ENCODE results near the gene NABP2.

The NABP2 gene

GRCh38 chr12:56213878-56214277 is 10.3 kb upstream of the NABP2 start:
- DNase-seq (ENCODE audit: low spot score): no peak

DNA sequence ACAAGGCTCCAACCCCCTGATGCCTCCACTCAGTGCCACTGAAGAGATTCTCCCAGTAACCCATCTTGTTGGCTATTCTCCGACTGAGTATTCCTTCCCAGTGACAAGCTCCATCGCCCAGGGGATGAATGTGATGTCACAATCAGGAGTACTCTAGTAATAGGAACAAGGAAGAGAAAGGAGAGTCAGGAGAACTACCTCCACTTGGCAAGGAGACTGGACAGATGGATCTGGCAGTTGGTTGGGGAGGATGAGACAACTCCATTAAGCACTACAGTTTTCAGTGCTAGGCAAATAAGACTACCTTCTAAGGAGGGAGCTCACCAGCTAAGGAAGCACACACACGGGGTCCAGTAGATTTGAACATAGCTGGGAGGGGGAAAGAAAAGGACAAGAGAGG is 7.7 kb upstream of the NABP2 start:
- DNase-seq (ENCODE audit: low spot score): no peak

DNA sequence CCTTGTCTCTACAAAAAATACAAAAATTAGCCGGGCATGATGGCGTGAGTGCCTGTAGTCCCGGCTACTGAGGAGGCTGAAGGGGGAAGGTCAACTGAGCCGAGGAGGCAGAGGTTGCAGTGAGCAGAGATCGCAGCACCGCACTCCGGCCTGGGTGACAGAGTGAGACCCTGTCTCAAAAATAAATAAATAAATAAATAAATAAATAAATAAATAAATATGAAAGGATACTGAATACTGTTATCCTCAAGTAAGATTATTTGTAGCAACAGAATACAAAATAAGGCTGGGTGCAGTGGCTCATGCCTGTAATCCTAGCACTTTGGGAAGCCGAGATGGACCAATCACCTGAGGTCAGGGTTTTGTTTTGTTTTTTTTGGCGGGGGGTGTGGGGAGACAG is 4.3 kb upstream of the NABP2 start:
- no peak for DNase-seq (ENCODE audit: low spot score)

DNA sequence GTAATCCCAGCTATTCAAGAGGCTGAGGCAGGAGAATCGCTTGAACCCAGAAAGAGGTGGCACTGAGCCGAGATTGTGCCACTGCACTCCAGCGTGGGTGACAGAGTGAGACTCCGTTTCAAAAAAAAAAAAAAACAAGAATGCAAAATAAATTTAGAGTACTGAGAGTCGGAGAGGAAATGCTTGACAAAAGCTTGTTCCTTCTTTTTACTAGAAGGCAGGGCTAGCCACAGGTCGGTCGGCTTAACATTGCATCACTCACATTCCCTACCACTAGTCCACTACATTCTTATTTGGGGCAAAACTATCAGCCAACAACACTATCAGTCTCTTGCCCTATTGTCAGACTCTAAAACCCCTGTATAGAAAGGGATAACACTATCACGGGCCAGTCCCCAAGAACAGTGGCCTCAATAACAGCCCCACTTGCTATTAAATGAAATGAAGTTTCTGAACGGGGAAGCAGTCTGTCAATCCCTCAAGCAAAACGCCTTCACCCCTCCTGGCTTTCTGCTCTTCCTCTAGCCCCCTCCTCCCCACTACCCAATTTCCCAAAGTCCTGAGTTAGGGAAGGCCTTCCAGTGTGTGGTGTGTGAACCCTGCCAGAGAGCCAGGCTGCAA is 3.4 kb upstream of the NABP2 start:
- peak; percentile 23 for DNase-seq (ENCODE audit: low spot score)

DNA sequence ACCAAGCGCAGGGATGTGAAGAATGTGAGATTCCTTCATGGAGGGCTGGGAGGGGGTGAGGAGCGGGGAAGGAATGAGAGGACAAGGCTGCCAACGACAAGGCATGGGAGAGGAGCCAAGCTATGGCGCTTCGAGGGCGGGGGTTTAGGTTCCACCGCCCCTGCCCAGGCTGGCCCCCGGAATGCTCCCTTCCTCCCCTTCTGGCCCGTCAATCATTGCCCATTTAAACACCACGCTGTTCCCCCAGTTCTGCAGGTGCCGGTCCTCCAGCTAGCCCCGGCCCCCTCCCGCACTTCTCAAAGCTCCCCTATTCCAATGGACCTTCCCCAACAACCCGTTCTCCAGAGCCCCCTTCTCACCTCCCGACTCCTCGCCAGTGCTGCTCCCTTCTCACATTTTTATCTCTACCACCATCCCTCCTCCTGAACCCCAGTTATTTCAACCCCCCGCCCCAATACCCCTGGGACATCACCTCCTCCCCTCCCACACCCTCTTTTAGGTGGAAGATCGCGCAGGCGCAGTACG is 2.8 kb upstream of the NABP2 start:
- DNase-seq (ENCODE audit: low spot score): no peak

DNA sequence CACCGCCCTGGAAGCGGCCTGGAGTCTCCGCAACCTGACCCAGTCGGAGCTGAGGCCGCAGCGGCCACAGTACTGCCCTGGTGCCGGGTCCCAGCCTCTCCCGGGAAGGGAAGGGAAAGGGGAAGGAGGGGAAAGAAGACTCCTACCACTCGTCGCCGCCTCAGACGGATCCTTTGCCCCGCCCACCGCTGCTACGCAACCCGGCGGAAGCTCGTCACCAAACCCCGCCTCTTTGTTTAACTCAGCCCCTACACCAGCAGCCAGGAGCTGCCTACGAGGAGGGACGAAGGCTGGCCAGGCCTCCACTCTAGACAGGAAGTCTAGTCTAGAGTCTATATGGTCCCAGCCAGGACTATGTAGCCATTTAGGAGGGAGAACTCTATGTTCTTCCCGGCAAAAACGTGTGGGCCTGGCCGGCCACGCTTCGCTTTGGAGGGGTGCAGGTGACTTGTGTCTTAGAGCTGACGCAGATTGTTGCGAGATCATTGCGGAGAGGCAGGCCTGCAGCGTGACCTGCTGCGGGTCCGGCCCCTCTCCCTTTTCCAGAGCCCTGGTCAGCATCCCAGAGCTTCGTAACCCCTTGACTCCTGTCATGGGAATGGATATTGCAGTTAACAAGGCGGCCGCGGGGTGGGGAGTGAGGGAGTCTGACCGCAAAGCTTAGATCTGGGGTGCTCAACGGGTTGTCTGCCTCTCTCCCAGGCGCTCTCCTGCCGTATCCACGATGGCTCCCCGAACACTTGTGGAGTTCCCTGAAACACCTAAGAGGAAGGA is 2.2 kb upstream of the NABP2 start, which contains the start of gene RNF41:
Gene RNF41 (minus strand): TSS at position 166 of the 774 bp plus-strand sequence. CDS start 7,875 bp downstream, outside the sequence.
- DNase-seq (ENCODE audit: low spot score): peak; percentile 97

DNA sequence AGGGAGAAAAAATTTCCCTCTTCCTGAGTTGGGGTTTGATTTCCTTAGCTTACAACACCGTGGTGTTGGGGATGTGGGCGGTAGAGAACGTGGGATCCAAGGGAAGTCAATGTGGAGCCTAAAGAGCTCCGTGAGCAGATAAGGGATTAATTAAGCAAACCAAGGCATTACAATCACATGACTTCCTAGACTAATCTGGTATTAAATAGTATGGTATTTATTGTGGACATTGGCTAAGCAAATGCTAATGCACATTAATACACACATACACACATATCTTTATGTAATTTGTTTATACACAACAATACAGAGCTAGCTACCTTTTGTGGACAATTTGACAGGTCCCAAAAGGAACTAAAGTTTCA is 1.6 kb upstream of the NABP2 start:
- no peak for DNase-seq (ENCODE audit: low spot score)

- no peak for DNase-seq (ENCODE audit: low spot score)
These were observed 506 bp upstream of the NABP2 start for GRCh38 chr12:56223571-56224101.

GRCh38 chr12:56224954-56225353 is 812 bp downstream of the NABP2 start:
- no peak for DNase-seq (ENCODE audit: low spot score)

DNA sequence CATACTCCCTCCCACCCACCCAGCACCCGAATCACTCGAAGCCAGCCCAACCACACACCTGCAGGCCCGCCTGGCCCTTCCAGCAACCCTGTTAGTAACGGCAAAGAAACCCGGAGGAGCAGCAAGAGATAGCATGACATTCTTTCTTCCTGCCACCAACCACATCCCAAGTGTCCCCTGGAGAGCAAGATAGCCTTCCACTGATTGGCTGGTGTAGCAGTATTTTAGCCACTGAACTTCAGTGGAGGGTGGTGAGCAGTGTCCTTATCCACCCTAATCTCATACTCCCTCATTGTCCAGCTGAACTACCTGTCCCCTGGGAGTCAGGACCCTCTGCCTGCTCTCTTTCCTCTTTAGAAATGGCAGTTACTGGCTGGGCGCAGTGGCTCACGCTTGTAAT is 4.9 kb downstream of the NABP2 start:
- no peak for DNase-seq (ENCODE audit: low spot score)

GRCh38 chr12:56229916-56230431 is 5.8 kb downstream of the NABP2 start, which contains the start of gene SLC39A5:
TSS of gene SLC39A5 (plus strand) at chr12:56230051. CDS start at chr12:56231275, 1,224 bp downstream.
- DNase-seq (ENCODE audit: low spot score): no peak

- DNase-seq (ENCODE audit: low spot score): no peak
These were observed 6.5 kb downstream of the NABP2 start for GRCh38 chr12:56230432-56231183.

GRCh38 chr12:56231184-56231582 is 7.0 kb downstream of the NABP2 start:
- no peak for DNase-seq (ENCODE audit: low spot score)

- no peak for DNase-seq (ENCODE audit: low spot score)
These were observed 10.7 kb downstream of the NABP2 start for GRCh38 chr12:56234746-56235436.

GRCh38 chr12:56236091-56236490 is 11.9 kb downstream of the NABP2 start:
- DNase-seq (ENCODE audit: low spot score): no peak

- DNase-seq (ENCODE audit: low spot score): no peak
These were observed 12.8 kb downstream of the NABP2 start for GRCh38 chr12:56236985-56237384.

DNA sequence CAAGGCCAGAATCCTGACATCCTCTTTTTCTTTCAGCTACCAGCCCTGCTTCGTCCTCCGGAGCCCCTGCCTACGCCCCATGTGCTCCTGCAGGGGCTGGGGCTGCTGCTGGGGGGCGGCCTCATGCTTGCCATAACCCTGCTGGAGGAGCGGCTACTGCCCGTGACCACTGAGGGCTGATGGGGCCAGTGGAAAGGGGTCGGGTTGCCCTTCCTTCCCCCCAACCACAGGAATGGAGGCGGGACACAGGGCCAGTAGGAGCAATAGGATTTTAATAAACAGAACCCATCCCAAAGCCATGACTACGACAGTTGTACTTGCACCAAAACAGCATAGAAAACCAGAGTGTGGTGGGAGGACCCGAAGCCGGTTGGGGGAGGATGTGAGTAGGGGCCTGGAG is 13.4 kb downstream of the NABP2 start:
- no peak for DNase-seq (ENCODE audit: low spot score)

DNA sequence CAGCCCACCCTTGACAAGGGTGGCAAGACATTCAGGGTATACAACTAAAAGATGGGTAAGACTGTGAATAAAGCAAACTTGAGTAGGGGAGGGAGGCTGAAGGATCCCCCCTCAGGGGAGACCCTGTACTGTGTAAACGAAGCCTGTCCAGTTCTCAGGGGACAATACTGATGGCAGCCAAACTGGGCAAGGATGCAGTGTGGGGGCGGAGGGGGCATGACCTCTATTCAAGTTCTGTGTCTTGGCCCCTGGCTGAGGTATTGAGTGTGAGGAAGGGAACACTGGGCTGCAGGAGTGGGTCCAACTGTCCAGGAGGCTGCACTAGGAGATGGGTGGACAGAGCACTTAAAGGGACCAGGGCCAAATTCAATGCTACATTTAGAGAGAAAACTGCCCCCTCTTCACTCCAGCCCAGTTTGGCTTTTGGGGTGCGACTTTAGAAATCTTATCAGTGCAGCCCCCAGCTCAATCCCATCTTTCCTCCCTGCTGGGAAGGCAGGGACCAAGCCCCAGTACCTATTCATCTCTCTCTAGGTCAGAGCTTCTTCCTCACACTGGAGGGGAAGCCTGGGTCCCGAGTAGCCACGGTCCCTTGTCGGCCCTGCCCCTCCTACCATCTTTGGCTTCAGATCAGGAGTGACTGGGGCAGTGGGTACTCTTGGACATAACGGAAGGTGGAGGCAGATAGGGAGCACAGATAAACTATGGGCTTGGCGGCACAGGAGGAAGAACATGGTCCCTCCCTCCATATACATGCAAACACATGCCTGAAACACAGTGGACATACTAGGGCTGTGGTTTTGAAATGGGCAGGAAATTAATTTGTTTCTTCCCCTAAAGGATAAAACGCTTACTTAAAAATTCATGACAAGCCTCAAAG is 17.5 kb downstream of the NABP2 start:
- no peak for DNase-seq (ENCODE audit: low spot score)

GRCh38 chr12:56242986-56243385 is 18.8 kb downstream of the NABP2 start:
- DNase-seq (ENCODE audit: low spot score): no peak

DNA sequence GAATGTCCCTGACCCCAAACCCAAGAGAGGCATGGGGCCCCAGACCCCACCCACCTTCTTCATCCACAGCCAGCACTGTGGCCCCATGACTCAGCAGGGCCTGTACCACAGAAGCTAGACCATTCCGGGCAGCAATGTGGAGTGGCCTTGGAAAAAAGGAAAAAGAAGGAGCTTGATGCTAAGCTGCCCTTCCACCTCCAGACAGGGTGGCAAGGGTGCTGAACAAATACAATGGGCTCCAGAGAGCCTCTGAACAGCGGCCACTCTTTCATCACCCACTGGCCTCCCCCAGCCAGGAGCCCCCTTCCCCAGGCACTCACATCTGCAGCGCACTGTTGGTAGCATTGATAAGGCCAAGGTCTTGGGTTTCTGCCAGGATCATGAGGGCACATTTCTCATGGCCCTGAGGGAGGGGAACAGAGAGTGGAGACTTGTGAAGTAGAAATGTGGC is 19.6 kb downstream of the NABP2 start:
- peak; percentile 83 for DNase-seq (ENCODE audit: low spot score)
